Stimulated activated CD4-positive, alpha-beta T cell treated with anti-CD3 and anti-CD28 coated beads, TNF-alpha, amount 100 ng/mL, for 24 hours (primary cell): ENCODE measurements around the gene MTG2.

ENCODE experiments used
- DNase-seq, 3 experiments: peaks; one replicate each; pipeline ENCODE4 v3.0.0-alpha.2; 2020; ENCODE audit warnings: low read depth in 3 of 3

MTG2 gene

GRCh38 chr20:62203378-62204030, 20.7 kb downstream of the MTG2 start:
- DNase-seq = no peak

GRCh38 chr20:62205618-62206387, 23.0 kb downstream of the MTG2 start:
- no peak for DNase-seq

GRCh38 chr20:62206388-62206775, 23.6 kb downstream of the MTG2 start:
- no peak for DNase-seq

- DNase-seq = no peak
These were observed 25.4 kb downstream of the MTG2 start for GRCh38 chr20:62208061-62208794.

- no peak for DNase-seq
These were observed 26.2 kb downstream of the MTG2 start for GRCh38 chr20:62208795-62209755.

GRCh38 chr20:62209850-62210495, 27.1 kb downstream of the MTG2 start:
- no peak for DNase-seq

- no peak for DNase-seq
These were observed 27.6 kb downstream of the MTG2 start for GRCh38 chr20:62210496-62210855.

- no peak for DNase-seq
These were observed 28.4 kb downstream of the MTG2 start for GRCh38 chr20:62211216-62211615.

GRCh38 chr20:62211769-62212288, 29.0 kb downstream of the MTG2 start:
- DNase-seq = no peak

- DNase-seq = no peak
These were observed 29.5 kb downstream of the MTG2 start for GRCh38 chr20:62212299-62212698.

GRCh38 chr20:62214067-62214466, 31.2 kb downstream of the MTG2 start:
- no peak for DNase-seq

GRCh38 chr20:62215020-62215990, 32.5 kb downstream of the MTG2 start:
- DNase-seq = no peak

- DNase-seq = no peak
These were observed 33.3 kb downstream of the MTG2 start for GRCh38 chr20:62215991-62216635.

- DNase-seq = no peak
These were observed 34.1 kb downstream of the MTG2 start for GRCh38 chr20:62216636-62217566.

- no peak for DNase-seq
These were observed 35.3 kb downstream of the MTG2 start for GRCh38 chr20:62217913-62218773.

GRCh38 chr20:62219101-62219991, 36.5 kb downstream of the MTG2 start:
- no peak for DNase-seq
